HG02571 (cell line): ENCODE data around the gene MYH6.
"Not testable (repeated sequence)": the region's sequence is repeated elsewhere in the genome, so short reads cannot be mapped to it uniquely, and the experiment has no call there.

Experiments
- ATAC-seq: cut with Tn5 transposase; IDR thresholded peaks from one replicate; pipeline ENCODE4 v1.9.1; 2021; ENCODE audit warnings: mild to moderate bottlenecking, moderate library complexity; ENCODE audit not compliant: unreplicated experiment

MYH6 gene

GRCh38 chr14:23407516-23408306 lies at the start of gene MYH6:
MYH6 (minus strand) TSS chr14:23408273; CDS start chr14:23407223, 1,050 bp downstream.
- ATAC-seq, result no peak

- ATAC-seq, result not testable (repeated sequence)
Measured at GRCh38 chr14:23456883-23457586, 49.0 kb upstream of the MYH6 start.

GRCh38 chr14:23454445-23454856 lies 46.4 kb upstream of the MYH6 start:
- no peak for ATAC-seq

GRCh38 chr14:23452237-23452636 lies 44.2 kb upstream of the MYH6 start:
- ATAC-seq, result no peak

GRCh38 chr14:23450379-23450778 lies 42.3 kb upstream of the MYH6 start:
- no peak for ATAC-seq

GRCh38 chr14:23449314-23449713 lies 41.2 kb upstream of the MYH6 start:
- ATAC-seq, result no peak

- ATAC-seq, result no peak
Measured at GRCh38 chr14:23447361-23448350, 39.6 kb upstream of the MYH6 start.

- ATAC-seq, result no peak
Measured at GRCh38 chr14:23446291-23446851, 38.3 kb upstream of the MYH6 start.

GRCh38 chr14:23445773-23446172 lies 37.7 kb upstream of the MYH6 start:
- no peak for ATAC-seq

GRCh38 chr14:23444314-23444713 lies 36.2 kb upstream of the MYH6 start:
- no peak for ATAC-seq

- ATAC-seq, result no peak
Measured at GRCh38 chr14:23443881-23444280, 35.8 kb upstream of the MYH6 start.

- ATAC-seq, result no peak
Measured at GRCh38 chr14:23443411-23443812, 35.3 kb upstream of the MYH6 start.

GRCh38 chr14:23442721-23443356 lies 34.8 kb upstream of the MYH6 start:
- no peak for ATAC-seq

GRCh38 chr14:23441076-23441475 lies 33.0 kb upstream of the MYH6 start:
- no peak for ATAC-seq

- ATAC-seq, result no peak
Measured at GRCh38 chr14:23439107-23439835, 31.2 kb upstream of the MYH6 start.

GRCh38 chr14:23438101-23438971 lies 30.3 kb upstream of the MYH6 start:
- no peak for ATAC-seq

- no peak for ATAC-seq
Measured at GRCh38 chr14:23437133-23438100, 29.3 kb upstream of the MYH6 start.
